Mucosa of descending colon (tissue), 3 donors: ENCODE results near the gene NCAPD2. TPM values are rescaled to one million over a fixed set of nuclear protein-coding genes. Genes with fewer than 3 reads are reported as not detected.

Experiments
- ATAC-seq: fragments of 200-7000 bp; cut with Tn5 transposase; one replicate; pipeline ENCODE4 v1.9.1; 2020; ENCODE audit warnings: mild to moderate bottlenecking, moderate library complexity
- DNase-seq, 3 donors: peaks; one replicate each; pipeline ENCODE4 v3.0.0-alpha.2; 2020
- H3K36me3 ChIP-seq: fragments of 200-600 bp; one replicate; pipeline ENCODE4 v1.8.0; 2021; ENCODE audit warnings: low read depth, mild to moderate bottlenecking
- H3K4me1 ChIP-seq: fragments of 200-600 bp; one replicate; pipeline ENCODE4 v1.8.0; 2021; ENCODE audit warnings: low read depth, mild to moderate bottlenecking
- H3K4me3 ChIP-seq: fragments of 200-600 bp; one replicate; pipeline ENCODE4 v1.8.0; 2021; ENCODE audit warnings: mild to moderate bottlenecking
- H3K9me3 ChIP-seq: fragments of 200-600 bp; one replicate; pipeline ENCODE4 v1.8.0; 2021; ENCODE audit warnings: mild to moderate bottlenecking
- intact Hi-C, 2 donors: fragments of 100-400 bp; cut with DNase I in 1 of 2; cut with micrococcal nuclease in 1 of 2; formaldehyde crosslinking; loops; one replicate each; pipeline versions ENCODE4 v1.11.0 to v1.11.1; 2022; cut with DNase I, micrococcal nuclease
- total RNA-seq, 3 donors: library from RNA; stranded (reverse); fragmentation: NEBNext Ultra II Directional in 2 of 3; extraction: Animal tissue kit (Norgen Biotek cat#: 25700) in 2 of 3; gene quantifications; one replicate each; pipeline versions ENCODE4 v1.2.1 to v1.2.4, GENCODE V29; 2021 to 2023
- TF ChIP-seq, protein P1 (sequence below): fragments of 200-600 bp; IDR thresholded peaks from one replicate; pipeline ENCODE4 v1.8.0; 2022; ENCODE audit warnings: antibody characterized with exemption, mild to moderate bottlenecking
- donor health status: DM: no; HTN: no; CAD: no; lungs with moderate emphysema.
- donor health status: DM: no; HTN: no; CAD: no.
- donor health status: DM: no; HTN: yes; CAD: no.

Gene NCAPD2
- total RNA-seq, 3 donors from 2014 or later: 25.5 to 47.0 (median 26.0) TPM

GRCh38 chr12:6539314-6539682 lies 45.4 kb downstream of the NCAPD2 start:
- Histone ChIP-seq H3K4me1 (peaks cover 59% of the 10 kb centered on the region), H3K36me3 (peaks cover 5% of the 10 kb centered on the region), H3K9me3 (no peaks in the 10 kb centered on the region), H3K4me3 (no peak overlapping the region)
- TF ChIP-seq, protein P1, sequence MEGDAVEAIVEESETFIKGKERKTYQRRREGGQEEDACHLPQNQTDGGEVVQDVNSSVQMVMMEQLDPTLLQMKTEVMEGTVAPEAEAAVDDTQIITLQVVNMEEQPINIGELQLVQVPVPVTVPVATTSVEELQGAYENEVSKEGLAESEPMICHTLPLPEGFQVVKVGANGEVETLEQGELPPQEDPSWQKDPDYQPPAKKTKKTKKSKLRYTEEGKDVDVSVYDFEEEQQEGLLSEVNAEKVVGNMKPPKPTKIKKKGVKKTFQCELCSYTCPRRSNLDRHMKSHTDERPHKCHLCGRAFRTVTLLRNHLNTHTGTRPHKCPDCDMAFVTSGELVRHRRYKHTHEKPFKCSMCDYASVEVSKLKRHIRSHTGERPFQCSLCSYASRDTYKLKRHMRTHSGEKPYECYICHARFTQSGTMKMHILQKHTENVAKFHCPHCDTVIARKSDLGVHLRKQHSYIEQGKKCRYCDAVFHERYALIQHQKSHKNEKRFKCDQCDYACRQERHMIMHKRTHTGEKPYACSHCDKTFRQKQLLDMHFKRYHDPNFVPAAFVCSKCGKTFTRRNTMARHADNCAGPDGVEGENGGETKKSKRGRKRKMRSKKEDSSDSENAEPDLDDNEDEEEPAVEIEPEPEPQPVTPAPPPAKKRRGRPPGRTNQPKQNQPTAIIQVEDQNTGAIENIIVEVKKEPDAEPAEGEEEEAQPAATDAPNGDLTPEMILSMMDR: no peak
- no peak for ATAC-seq
- DNase-seq: no peak
- intact Hi-C loops: loop anchor here (5.0 kb wide), 2 partner anchors 47 to 117 kb away; partner anchors contain the start of genes MRPL51 (in 1 of the 2) and NCAPD2 (in 1 of the 2)

DNA sequence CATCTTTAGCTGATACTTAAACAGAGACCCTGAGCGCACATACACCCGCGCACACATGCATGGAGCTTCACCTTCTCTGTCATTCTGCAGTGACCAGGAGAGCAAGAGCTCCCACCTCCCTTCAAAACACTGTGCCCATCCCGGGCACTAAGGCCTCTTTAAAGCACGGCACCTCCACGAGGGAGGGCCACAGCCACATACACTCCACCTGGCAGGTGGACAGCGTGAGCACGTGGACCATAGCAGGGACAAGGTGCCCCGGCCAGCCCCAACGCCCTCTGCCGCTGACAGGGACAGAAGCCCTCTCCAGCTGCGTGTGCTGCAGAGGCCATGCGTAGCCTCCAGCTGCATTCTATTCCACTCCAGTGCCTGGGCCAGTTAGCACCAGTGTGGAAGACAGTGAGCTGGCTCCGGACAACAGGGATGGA lies 45.8 kb downstream of the NCAPD2 start:
- TF ChIP-seq, protein P1: peak; percentile 8
- Histone ChIP-seq H3K9me3 (no peaks in the 10 kb centered on the region), H3K36me3 (peaks cover 7% of the 10 kb centered on the region), H3K4me3 (no peak overlapping the region), H3K4me1 (peaks cover 59% of the 10 kb centered on the region)
- intact Hi-C loops: loop anchor here (5.0 kb wide), 2 partner anchors 47 to 117 kb away; partner anchors contain the start of genes MRPL51 (in 1 of the 2) and NCAPD2 (in 1 of the 2)
- ATAC-seq (peak; percentile 37), DNase-seq (peak in 2 of 3 donors; percentile 69 to 77)

DNA sequence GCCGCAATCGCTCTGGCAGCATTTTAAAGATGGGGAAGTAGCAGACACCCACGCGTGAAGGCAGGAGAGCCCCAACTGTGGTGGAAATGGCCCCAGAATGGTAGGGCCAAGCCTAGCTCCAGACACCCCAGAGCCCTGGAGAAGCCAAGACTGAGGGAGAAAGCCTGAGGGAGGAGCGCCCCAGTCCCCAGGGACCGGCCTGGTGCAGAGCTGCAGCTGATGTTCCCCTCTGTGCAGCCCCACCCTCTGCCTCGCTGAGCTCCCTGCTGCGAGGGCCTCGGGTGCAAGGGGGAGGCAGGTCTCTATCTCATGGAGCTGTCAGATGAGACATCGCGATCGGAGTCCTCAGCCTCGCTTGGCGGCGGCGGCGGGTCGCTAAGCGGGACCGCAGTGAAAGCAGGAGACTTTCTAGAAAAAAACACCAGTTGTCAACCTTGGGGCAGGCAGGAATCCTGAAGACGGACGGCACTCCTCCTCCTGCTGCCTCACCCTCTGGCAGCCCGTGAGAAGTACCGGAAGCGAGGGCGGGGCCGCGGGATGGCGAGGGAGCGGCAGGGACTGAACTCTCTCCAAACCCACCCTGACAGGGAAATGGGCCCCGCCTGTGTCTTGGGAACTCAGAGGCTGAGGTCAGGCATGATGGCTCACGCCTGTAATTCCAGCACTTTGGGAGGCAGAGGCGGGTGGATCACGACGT lies 46.4 kb downstream of the NCAPD2 start:
- intact Hi-C loops: no loop called here
- H3K9me3 ChIP-seq: no peaks in the 10 kb centered on the region
- H3K4me1 ChIP-seq: peaks cover 59% of the 10 kb centered on the region
- peaks cover 7% of the 10 kb centered on the region for H3K36me3 ChIP-seq
- H3K4me3 ChIP-seq: no peak overlapping the region
- ATAC-seq (peak; percentile 83), DNase-seq (peak; percentile 96 to 97 (median 96))
- TF ChIP-seq, protein P1: no peak

- H3K4me3 ChIP-seq: no peak overlapping the region
- peaks cover 47% of the 10 kb centered on the region for H3K4me1 ChIP-seq
- peak in 2 of 3 donors; percentile 55 to 73 for DNase-seq
- H3K36me3 ChIP-seq: peaks cover 7% of the 10 kb centered on the region
- intact Hi-C loops: no loop called here
- no peaks in the 10 kb centered on the region for H3K9me3 ChIP-seq
- TF ChIP-seq, protein P1: no peak
- peak; percentile 6 for ATAC-seq
Measured at GRCh38 chr12:6541371-6542165, 47.7 kb downstream of the NCAPD2 start.

DNA sequence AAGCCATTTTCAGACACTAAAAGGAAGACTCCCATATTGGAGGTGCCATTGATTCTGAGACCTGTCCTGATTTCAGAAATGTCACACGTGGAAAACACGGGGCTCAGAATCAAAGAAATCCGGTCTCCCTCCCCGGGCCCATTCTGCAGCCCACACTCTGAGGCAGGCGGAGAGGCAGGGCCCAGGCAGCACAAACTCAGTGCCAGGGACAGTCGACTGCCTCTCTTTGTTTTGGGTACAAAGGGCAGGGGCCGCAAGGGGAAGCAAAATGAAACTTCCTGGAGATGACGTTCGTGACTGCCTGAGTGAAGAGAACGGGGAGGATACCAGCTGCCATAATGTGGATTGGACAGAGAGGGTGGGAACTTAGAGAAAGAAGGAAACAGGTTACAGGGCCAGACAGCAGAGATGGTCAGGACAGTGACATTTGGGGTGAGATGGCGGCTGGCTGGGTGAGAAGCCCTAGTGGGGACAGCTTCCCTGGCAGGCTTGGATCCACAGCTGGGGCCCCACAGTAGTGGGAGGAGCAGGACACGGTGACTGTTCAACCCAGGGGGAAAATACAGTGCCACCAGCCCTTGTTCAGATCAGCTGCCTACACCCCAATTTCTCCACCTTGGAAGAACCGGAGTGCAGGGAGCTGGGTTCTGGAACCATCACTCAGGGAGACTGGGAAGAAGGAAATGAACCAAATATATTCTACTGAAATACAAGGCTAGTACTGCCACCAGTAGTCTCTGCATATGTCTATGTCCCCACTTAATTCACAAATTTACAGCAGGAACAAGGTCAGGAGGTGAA lies 48.5 kb downstream of the NCAPD2 start:
- ATAC-seq (peak; percentile 78), DNase-seq (peak; percentile 82 to 86 (median 84))
- Histone ChIP-seq H3K4me1 (peaks cover 39% of the 10 kb centered on the region), H3K36me3 (peaks cover 3% of the 10 kb centered on the region), H3K9me3 (no peaks in the 10 kb centered on the region), H3K4me3 (no peak overlapping the region)
- intact Hi-C loops: no loop called here
- TF ChIP-seq, protein P1: no peak
